ENCODE data around the gene PPFIA4. TPM values are rescaled to one million over a fixed set of nuclear protein-coding genes. Genes with fewer than 3 reads are reported as not detected.
A peak's percentile ranks its signal among the peaks of the same experiment; 100 is the strongest.

PPFIA4 gene
- total and polyA plus RNA-seq, 9 of the 15 experiments (the other 6 are each of a cell fraction or from before 2014, with no cell fraction given): 0.07 to 12.0 (median 0.70) TPM

GRCh38 chr1:203076031-203076511 is 49.8 kb downstream of the PPFIA4 start (continued):
- TF ChIP-seq PBX2 (CRISPR knock-in tag; IDR thresholded peaks at IDR 0.05; ENCODE audit: low read depth) (no peak), PBX2 (tag; conservative IDR thresholded peaks at IDR 0.05; ENCODE audit: low read depth) (no peak), MGA (IDR thresholded peaks at IDR 0.05) (peak; percentile 21; the same call in 1 of the 2 replicates), NR0B1 (IDR thresholded peaks at IDR 0.05; ENCODE audit: partially characterized antibody) (no peak), JUNB (CRISPR knock-in tag; conservative IDR thresholded peaks at IDR 0.05) (no peak), ZNF586 (CRISPR knock-in tag; conservative IDR thresholded peaks at IDR 0.05) (no peak), PURB (CRISPR knock-in tag; IDR thresholded peaks at IDR 0.05; ENCODE audit: low read depth) (no peak), SPI1 (IDR thresholded peaks at IDR 0.05; ENCODE audit: borderline replicate concordance, low read depth, low read length) (0 out of 2 replicates have a peak, but pooled peaks have one; percentile 11), E2F6 (IDR thresholded peaks at IDR 0.05; ENCODE audit: borderline replicate concordance in 1 of 2, extremely low read depth in 1 of 2, insufficient read depth in 1 of 2, insufficient read length in 1 of 2, low read depth in 1 of 2, low read length in 1 of 2, poor library complexity in 1 of 2, severe bottlenecking in 1 of 2) (peak in 1 of 2 experiments; percentile 10), NFE2L1 (tag; IDR thresholded peaks at IDR 0.05; ENCODE audit: borderline replicate concordance, low read depth) (no peak)
